Measurements from ENCODE around the gene MYNN.

- TF ChIP-seq GABPA (IDR thresholded peaks at IDR 0.05 in 1 of 2, conservative IDR thresholded peaks at IDR 0.05 in 1 of 2) = no peak
- no peak for TF ChIP-seq TAF1 (conservative IDR thresholded peaks at IDR 0.05)
- no peak for TF ChIP-seq CTCF (IDR thresholded peaks at IDR 0.05; ENCODE audit: low read depth, low read length, missing input control)
- TF ChIP-seq REST (IDR thresholded peaks at IDR 0.05) = no peak
- TF ChIP-seq HNF4G (IDR thresholded peaks at IDR 0.05) = no peak
- no peak for TF ChIP-seq MAX (IDR thresholded peaks at IDR 0.05)
- TF ChIP-seq, protein P1, sequence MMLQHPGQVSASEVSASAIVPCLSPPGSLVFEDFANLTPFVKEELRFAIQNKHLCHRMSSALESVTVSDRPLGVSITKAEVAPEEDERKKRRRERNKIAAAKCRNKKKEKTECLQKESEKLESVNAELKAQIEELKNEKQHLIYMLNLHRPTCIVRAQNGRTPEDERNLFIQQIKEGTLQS (IDR thresholded peaks at IDR 0.05) = no peak
- TF ChIP-seq SP1 (IDR thresholded peaks at IDR 0.05) = no peak
- no peak for TF ChIP-seq YY1 (IDR thresholded peaks at IDR 0.05)
- TF ChIP-seq JUND (IDR thresholded peaks at IDR 0.05) = no peak
- no peak for TF ChIP-seq RXRA (IDR thresholded peaks at IDR 0.05)
- TF ChIP-seq HNF4A (conservative IDR thresholded peaks at IDR 0.05) = no peak
- TF ChIP-seq, protein P2, sequence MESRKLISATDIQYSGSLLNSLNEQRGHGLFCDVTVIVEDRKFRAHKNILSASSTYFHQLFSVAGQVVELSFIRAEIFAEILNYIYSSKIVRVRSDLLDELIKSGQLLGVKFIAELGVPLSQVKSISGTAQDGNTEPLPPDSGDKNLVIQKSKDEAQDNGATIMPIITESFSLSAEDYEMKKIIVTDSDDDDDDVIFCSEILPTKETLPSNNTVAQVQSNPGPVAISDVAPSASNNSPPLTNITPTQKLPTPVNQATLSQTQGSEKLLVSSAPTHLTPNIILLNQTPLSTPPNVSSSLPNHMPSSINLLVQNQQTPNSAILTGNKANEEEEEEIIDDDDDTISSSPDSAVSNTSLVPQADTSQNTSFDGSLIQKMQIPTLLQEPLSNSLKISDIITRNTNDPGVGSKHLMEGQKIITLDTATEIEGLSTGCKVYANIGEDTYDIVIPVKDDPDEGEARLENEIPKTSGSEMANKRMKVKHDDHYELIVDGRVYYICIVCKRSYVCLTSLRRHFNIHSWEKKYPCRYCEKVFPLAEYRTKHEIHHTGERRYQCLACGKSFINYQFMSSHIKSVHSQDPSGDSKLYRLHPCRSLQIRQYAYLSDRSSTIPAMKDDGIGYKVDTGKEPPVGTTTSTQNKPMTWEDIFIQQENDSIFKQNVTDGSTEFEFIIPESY (IDR thresholded peaks at IDR 0.05) = no peak
These were observed 21.3 kb upstream of the MYNN start for GRCh38 chr3:169751875-169752274.

Measured in liver (tissue), 3 donors.